Fibroblast of skin of abdomen (primary cell): Measurements from ENCODE around the gene CCL28.

Experiments
- DNase-seq: peaks from one replicate; pipeline ENCODE4 v3.0.0-alpha.2; 2013

The CCL28 gene

DNA sequence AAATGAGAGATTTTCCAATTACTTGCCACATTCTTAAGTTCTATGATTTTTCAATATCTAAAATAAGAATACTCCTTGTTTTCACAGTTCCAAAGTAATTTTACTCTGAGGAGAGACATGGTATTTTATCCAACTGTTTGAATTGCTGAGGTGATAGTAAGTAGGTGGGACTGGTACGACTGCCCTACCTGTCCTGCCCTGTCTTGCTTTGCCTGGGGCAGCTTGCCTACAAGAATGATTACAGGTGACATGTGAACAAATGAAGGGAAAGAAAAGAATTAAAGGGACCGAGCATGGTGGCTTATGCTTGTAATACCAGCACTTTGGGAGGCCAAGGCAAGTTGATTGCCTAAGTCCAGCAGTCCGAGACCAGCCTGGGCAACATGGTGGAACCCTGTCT lies 57.4 kb downstream of the CCL28 start:
- DNase-seq = no peak

DNA sequence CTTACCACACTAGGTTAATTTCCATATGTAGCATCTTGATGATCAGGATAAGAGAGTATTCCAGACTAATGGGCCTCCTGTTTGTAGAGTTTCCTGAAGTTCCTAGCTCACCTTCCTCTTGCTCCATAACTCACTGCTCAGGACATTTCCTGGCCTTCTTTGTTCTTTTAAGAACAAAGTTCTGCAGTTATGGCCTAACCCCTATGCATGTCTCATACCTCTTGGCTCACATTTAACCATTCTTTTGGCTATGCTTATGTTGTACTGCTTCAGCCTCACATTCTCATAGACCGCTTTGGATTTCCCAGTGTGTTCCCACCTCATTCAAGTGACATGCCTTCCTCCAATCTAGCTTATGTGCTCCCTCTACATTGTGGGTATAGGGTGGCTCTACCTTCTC lies 58.5 kb downstream of the CCL28 start:
- DNase-seq = no peak

DNA sequence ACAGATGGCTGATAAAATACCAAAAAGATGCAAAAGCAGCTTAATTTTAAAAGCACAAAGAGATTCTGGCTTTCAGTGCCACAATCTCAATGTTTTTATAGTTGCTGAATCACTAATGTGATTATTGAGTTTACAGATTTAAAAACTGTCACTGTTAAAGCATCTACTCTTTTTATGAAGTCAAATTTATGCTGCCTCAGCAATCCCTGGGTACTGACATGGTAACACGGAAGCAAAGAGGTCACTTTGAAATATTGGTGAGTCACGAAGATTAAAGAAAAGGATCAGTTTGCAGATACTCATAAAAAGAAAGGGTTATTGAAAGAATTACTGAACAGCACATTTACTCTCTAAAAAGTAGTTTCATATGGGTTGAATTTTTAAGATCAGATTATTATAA lies 59.3 kb downstream of the CCL28 start:
- DNase-seq = no peak

DNA sequence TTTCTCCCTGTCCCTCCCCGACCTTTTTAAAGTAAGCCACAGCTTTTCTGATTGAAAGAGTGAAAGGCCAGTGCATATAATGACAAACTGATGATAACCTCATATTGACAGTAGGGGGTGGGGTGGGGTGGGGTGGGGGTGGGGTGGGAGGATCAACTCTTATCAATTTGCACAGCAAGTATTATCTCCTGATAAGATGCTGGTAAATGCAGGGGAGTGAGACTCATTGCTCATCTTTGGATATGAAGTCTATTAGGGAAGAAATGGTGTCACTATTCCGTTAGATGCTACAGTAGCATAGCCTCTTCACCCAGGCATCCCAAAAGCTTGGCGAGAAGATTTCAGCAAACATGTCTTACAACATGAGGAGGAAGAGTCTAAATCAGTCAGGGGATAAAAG lies 60.1 kb downstream of the CCL28 start:
- DNase-seq = no peak

GRCh38 chr5:43348861-43349363 lies 63.3 kb downstream of the CCL28 start:
- DNase-seq = no peak

DNA sequence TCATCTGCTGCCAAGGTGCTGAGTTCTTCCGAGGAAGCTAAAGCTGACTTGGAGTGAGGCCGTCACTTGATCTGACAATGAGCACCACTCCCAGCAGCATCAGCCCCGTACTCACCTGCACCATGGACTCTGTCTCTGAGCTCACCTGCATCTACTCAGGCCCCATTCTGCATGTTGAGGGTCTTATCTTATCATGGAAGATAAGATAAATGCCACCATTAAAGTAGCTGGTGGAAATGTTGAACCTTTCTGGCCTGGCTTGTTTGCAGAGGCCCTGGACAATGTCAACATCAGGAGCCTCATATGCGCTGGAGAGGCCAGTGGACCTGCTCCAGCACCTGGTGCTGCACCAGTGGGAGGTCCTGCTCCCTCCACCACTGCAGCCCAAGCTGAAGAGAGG lies 64.0 kb downstream of the CCL28 start:
- DNase-seq = no peak

DNA sequence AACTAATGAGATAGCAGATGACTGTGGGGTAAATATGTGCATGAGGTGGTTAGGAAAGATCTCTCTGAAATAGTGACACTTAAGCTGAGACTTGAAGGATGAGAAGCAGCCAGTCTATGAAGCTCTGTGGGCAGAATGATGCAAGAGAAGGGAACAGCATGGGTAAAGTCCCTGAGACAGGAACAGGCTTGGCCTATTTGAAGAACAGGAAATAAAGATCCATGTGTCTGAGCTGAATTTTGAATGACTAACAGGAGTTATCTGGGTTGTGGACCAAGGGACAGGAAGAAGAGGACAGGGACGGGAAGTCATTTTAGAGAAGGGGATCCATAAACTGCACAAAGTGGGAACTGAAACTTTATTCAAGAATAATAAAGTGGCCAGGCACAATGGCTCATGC lies 73.3 kb downstream of the CCL28 start:
- DNase-seq = no peak

- no peak for DNase-seq
Measured at GRCh38 chr5:43336159-43336558, 76.0 kb downstream of the CCL28 start.

DNA sequence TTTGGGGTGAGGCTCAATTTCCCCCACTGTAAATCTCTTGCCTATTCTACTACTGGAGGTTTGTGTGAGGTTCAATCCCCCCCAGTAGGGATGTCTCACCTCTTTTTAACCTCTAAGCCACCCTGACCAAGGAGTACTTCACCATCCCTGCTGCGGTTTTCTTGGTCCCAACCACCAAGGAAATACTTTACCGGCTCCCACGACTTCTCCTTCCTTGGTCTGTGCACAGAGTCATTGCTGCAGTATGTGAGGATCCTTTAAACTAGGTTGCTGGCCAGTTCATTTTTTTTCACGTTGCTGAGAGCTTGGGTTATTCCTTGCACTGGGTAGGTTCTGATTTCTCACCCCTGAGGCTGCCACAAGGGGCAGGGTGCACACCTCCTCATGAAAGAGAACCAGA lies 76.5 kb downstream of the CCL28 start:
- no peak for DNase-seq

GRCh38 chr5:43332401-43332800 lies 79.8 kb downstream of the CCL28 start:
- no peak for DNase-seq
